Memory B cell (primary cell): ENCODE results near the gene FUT2.

Experiments
- ATAC-seq: fragments of 150-1000 bp; cut with Tn5 transposase; 2 replicates; pipeline ENCODE4 v1.10.0; 2021; ENCODE audit warnings: low read depth, mild to moderate bottlenecking, moderate library complexity
- DNase-seq, 2 donors: peaks; one replicate each; pipeline ENCODE4 v3.0.0; 2022; ENCODE audit warnings: low spot score in 2 of 2
- H3K27ac Mint-ChIP-seq: one replicate; pipeline ENCODE4 v1.8.0; 2022; ENCODE audit warnings: mild to moderate bottlenecking, moderate library complexity, mixed read lengths
- H3K27me3 Mint-ChIP-seq: one replicate; pipeline ENCODE4 v1.8.0; 2022; ENCODE audit warnings: mixed read lengths
- H3K36me3 Mint-ChIP-seq: one replicate; pipeline ENCODE4 v1.8.0; 2022; ENCODE audit warnings: mild to moderate bottlenecking, mixed read lengths
- H3K4me1 Mint-ChIP-seq: one replicate; pipeline ENCODE4 v1.8.0; 2022; ENCODE audit warnings: mixed read lengths
- H3K4me3 Mint-ChIP-seq: one replicate; pipeline ENCODE4 v1.8.0; 2022; ENCODE audit warnings: mild to moderate bottlenecking, moderate library complexity, mixed read lengths
- H3K9me3 Mint-ChIP-seq: one replicate; pipeline ENCODE4 v1.8.0; 2022; ENCODE audit warnings: mixed read lengths

FUT2 gene

GRCh38 chr19:48738557-48739403, 43.0 kb downstream of the FUT2 start:
- Mint-ChIP-seq H3K27me3 (peaks cover 4% of the 10 kb centered on the region), H3K4me3 (peak overlapping the region; percentile 54), H3K27ac (no peak overlapping the region), H3K9me3 (peaks cover 1% of the 10 kb centered on the region), H3K4me1 (peaks cover 10% of the 10 kb centered on the region), H3K36me3 (no peaks in the 10 kb centered on the region)
- ATAC-seq (peak; percentile 89), DNase-seq (peak; percentile 75 to 78)

- H3K4me3 Mint-ChIP-seq: peak overlapping the region; percentile 50
- peaks cover 8% of the 10 kb centered on the region for H3K27me3 Mint-ChIP-seq
- DNase-seq (no peak), ATAC-seq (no peak)
- no peaks in the 10 kb centered on the region for H3K36me3 Mint-ChIP-seq
- peaks cover 1% of the 10 kb centered on the region for H3K9me3 Mint-ChIP-seq
- peaks cover 10% of the 10 kb centered on the region for H3K4me1 Mint-ChIP-seq
- no peak overlapping the region for H3K27ac Mint-ChIP-seq
These were observed 43.8 kb downstream of the FUT2 start for GRCh38 chr19:48739404-48740163.

- Mint-ChIP-seq H3K9me3 (peaks cover 1% of the 10 kb centered on the region), H3K27ac (no peak within 1 kb of the TSS), H3K4me1 (peaks cover 10% of the 10 kb centered on the region), H3K27me3 (peaks cover 10% of the 10 kb centered on the region), H3K36me3 (no peaks in the 10 kb centered on the region), H3K4me3 (peak within 1 kb of the TSS; percentile 50)
- no peak for DNase-seq
- no peak for ATAC-seq
These were observed 44.6 kb downstream of the FUT2 start, which contains the start of gene RASIP1 for GRCh38 chr19:48740164-48740972. RASIP1 (minus strand) TSS chr19:48740610; CDS start chr19:48740282, 328 bp downstream.

- peak overlapping the region; percentile 37 for H3K4me3 Mint-ChIP-seq
- peaks cover 16% of the 10 kb centered on the region for H3K27me3 Mint-ChIP-seq
- no peaks in the 10 kb centered on the region for H3K36me3 Mint-ChIP-seq
- ATAC-seq (no peak), DNase-seq (no peak)
- H3K4me1 Mint-ChIP-seq: peaks cover 10% of the 10 kb centered on the region
- no peak overlapping the region for H3K27ac Mint-ChIP-seq
- H3K9me3 Mint-ChIP-seq: peaks cover 1% of the 10 kb centered on the region
These were observed 45.6 kb downstream of the FUT2 start for GRCh38 chr19:48741129-48741999.

- no peaks in the 10 kb centered on the region for H3K36me3 Mint-ChIP-seq
- DNase-seq (no peak), ATAC-seq (no peak)
- H3K9me3 Mint-ChIP-seq: no peaks in the 10 kb centered on the region
- no peak overlapping the region for H3K4me3 Mint-ChIP-seq
- no peak overlapping the region for H3K27ac Mint-ChIP-seq
- H3K27me3 Mint-ChIP-seq: peaks cover 17% of the 10 kb centered on the region
- H3K4me1 Mint-ChIP-seq: peaks cover 10% of the 10 kb centered on the region
These were observed 46.3 kb downstream of the FUT2 start for GRCh38 chr19:48742096-48742495.

DNA sequence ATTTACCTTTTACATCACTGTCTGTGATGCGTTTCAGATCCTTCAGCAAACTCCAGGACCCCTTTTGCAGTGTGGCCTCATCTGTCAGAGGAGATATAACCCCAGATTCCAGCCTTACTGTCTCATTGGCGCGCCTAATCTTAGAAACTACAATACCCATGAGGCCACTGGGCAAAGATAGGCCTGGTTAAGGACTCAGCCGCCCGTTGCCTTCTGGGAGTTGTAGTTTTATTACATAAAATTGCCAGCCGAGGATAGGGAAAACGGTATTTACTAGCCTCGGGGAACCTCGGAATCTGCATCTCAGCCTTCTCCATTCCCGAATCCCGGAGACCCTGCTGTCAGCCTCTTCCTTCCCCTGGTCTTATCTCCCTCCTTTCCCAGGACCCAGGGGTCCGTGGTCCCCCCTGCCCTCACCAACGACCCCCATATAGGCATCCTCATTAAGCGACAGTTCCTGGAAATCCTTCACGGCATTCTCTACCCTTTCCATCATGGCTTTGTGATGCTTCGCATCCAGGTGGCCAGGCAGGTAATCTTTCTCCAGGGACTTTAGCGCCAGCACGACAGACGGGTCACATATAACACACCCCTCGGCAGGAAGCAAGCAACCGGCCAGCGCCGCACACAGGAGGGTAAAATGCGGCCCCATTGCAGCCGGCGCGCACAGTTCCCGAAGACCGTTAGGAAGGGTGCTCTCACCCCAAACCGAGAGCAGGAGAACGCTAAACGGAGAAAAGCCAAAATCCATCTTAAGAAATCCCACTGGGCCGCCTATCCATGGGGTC, 49.6 kb downstream of the FUT2 start:
- DNase-seq: no peak
- Mint-ChIP-seq H3K36me3 (no peaks in the 10 kb centered on the region), H3K4me1 (peaks cover 4% of the 10 kb centered on the region), H3K27me3 (peaks cover 23% of the 10 kb centered on the region), H3K27ac (no peak overlapping the region), H3K9me3 (no peaks in the 10 kb centered on the region), H3K4me3 (no peak overlapping the region)
- ATAC-seq: peak; percentile 83

DNA sequence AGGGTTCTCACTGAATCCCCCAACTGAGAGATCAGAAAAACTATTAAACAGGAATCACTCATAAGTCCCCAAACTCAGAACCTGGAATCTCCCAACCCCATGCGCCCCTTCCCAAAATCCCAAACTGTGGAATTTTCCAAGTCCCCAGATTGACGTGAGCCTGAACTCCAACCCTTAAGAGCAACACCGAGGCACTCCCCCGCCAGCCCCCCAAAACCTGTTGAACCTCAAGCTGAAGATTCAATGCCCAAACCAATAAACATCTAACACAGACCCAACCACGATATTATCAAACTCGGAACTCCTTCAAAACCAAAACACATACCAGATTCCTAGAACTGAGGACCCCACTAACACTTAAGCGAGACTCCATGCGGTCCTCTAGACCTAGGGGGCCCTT, 50.3 kb downstream of the FUT2 start:
- H3K4me3 Mint-ChIP-seq: no peak overlapping the region
- peaks cover 4% of the 10 kb centered on the region for H3K4me1 Mint-ChIP-seq
- ATAC-seq (no peak), DNase-seq (no peak)
- no peaks in the 10 kb centered on the region for H3K36me3 Mint-ChIP-seq
- H3K27me3 Mint-ChIP-seq: peaks cover 26% of the 10 kb centered on the region
- H3K27ac Mint-ChIP-seq: no peak overlapping the region
- H3K9me3 Mint-ChIP-seq: no peaks in the 10 kb centered on the region

GRCh38 chr19:48746738-48747575, 51.2 kb downstream of the FUT2 start, which contains the start of gene IZUMO1:
IZUMO1 (minus strand) TSS chr19:48746909; CDS start chr19:48745859, 1,050 bp downstream.
- DNase-seq (peak in 1 of 2 donors; percentile 38), ATAC-seq (peak; percentile 67)
- no peak within 1 kb of the TSS for H3K27ac Mint-ChIP-seq
- no peaks in the 10 kb centered on the region for H3K36me3 Mint-ChIP-seq
- no peak within 1 kb of the TSS for H3K4me3 Mint-ChIP-seq
- H3K27me3 Mint-ChIP-seq: peaks cover 28% of the 10 kb centered on the region
- H3K4me1 Mint-ChIP-seq: peaks cover 5% of the 10 kb centered on the region
- H3K9me3 Mint-ChIP-seq: no peaks in the 10 kb centered on the region

DNA sequence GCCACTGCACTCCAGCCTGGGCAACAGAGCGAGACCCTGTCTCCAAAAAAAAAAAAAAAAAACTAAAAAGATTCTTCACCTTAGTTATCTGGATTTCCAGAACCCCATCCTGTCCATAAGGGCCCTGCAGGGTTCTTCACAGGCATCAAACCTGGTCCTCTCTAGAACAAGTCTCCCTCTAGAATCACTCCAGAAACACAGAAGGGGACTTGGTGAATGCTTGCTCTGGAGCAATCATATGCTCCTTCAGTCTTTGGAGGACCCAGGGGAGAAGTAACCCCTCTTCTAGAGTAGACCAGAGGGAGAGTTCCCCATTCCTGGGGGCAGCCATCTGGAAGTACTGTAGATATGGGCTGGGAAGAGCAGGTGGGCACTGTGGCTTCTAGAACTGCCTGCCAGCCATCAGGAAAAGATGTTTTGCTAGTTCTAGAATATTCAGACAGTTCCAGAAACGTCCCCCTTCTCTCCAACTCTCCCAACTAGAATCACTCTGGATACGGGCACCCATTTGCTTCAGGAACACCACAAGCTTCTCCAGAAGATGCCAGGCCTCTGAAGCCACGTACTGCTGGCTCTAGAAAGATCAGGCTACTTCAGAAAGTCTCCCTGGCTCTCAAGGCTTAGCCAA, 53.9 kb downstream of the FUT2 start:
- no peaks in the 10 kb centered on the region for H3K9me3 Mint-ChIP-seq
- no peak for DNase-seq
- H3K27me3 Mint-ChIP-seq: peaks cover 31% of the 10 kb centered on the region
- H3K4me1 Mint-ChIP-seq: peaks cover 15% of the 10 kb centered on the region
- H3K36me3 Mint-ChIP-seq: no peaks in the 10 kb centered on the region
- H3K27ac Mint-ChIP-seq: no peak overlapping the region
- no peak for ATAC-seq
- H3K4me3 Mint-ChIP-seq: no peak overlapping the region

- ATAC-seq: no peak
These were observed 54.6 kb downstream of the FUT2 start for GRCh38 chr19:48750351-48750750.

GRCh38 chr19:48750771-48751504, 55.2 kb downstream of the FUT2 start:
- H3K36me3 Mint-ChIP-seq: no peaks in the 10 kb centered on the region
- H3K4me1 Mint-ChIP-seq: peaks cover 15% of the 10 kb centered on the region
- ATAC-seq (no peak), DNase-seq (no peak)
- peak overlapping the region; percentile 32 for H3K4me3 Mint-ChIP-seq
- peaks cover 29% of the 10 kb centered on the region for H3K27me3 Mint-ChIP-seq
- no peak overlapping the region for H3K27ac Mint-ChIP-seq
- H3K9me3 Mint-ChIP-seq: no peaks in the 10 kb centered on the region

More at GRCh38 chr19:48750351-48750750, 54.6 kb downstream of the FUT2 start:
- DNase-seq: no peak
- H3K36me3 Mint-ChIP-seq: no peaks in the 10 kb centered on the region
- H3K4me1 Mint-ChIP-seq: peaks cover 15% of the 10 kb centered on the region
- H3K4me3 Mint-ChIP-seq: no peak overlapping the region
- peaks cover 32% of the 10 kb centered on the region for H3K27me3 Mint-ChIP-seq
- no peak overlapping the region for H3K27ac Mint-ChIP-seq
- no peaks in the 10 kb centered on the region for H3K9me3 Mint-ChIP-seq
